ENCODE measurements around the gene ASRGL1. TPM values are rescaled to one million over a fixed set of nuclear protein-coding genes. Genes with fewer than 3 reads are reported as not detected.
"Not testable (repeated sequence)": the region's sequence is repeated elsewhere in the genome, so short reads cannot be mapped to it uniquely, and the experiment has no call there.

The ASRGL1 gene
- total RNA-seq, 1 experiment from 2014 or later: 37.7 TPM

GRCh38 chr11:62340269-62340901 is 3.1 kb downstream of the ASRGL1 start:
- no TSS peak for BruUV-seq (replicated peaks)

GRCh38 chr11:62341588-62341987 is 4.3 kb downstream of the ASRGL1 start:
- Histone ChIP-seq H3K4me3 (ENCODE audit: low read depth, low read length, poor library complexity, severe bottlenecking) (no peak overlapping the region), H3K36me3 (ENCODE audit: insufficient read depth, low read length, poor library complexity, severe bottlenecking) (no peaks in the 10 kb centered on the region), H3K4me1 (ENCODE audit: insufficient read depth, low read length, poor library complexity, severe bottlenecking) (peaks cover 20% of the 10 kb centered on the region), H3K9me3 (ENCODE audit: low read depth, low read length, poor library complexity, severe bottlenecking) (no peaks in the 10 kb centered on the region), H3K27ac (ENCODE audit: low read depth, low read length, poor library complexity, severe bottlenecking) (no peak overlapping the region), H3K27me3 (replicated peaks; ENCODE audit: insufficient read depth, low read depth, low read length, poor library complexity) (no peaks in the 10 kb centered on the region)
- ChIA-PET CTCF (no interaction called here), POLR2A (ENCODE audit: low non-redundant PET) (no interaction called here)
- intact Hi-C loops (cut with micrococcal nuclease; ENCODE audit: unreplicated experiment): no loop called here
- DNase-seq (ENCODE audit: low spot score): no peak
- no TSS peak for BruUV-seq (replicated peaks)
- TF ChIP-seq CTCF (conservative IDR thresholded peaks at IDR 0.05; ENCODE audit: low read depth, low read length): no peak
- no peak for TF ChIP-seq EZH2 (IDR thresholded peaks at IDR 0.05; ENCODE audit: borderline replicate concordance, low read depth, low read length, poor library complexity, severe bottlenecking)

More at GRCh38 chr11:62340269-62340901, 3.1 kb downstream of the ASRGL1 start:
- DNase-seq (ENCODE audit: low spot score): peak; percentile 79
- TF ChIP-seq CTCF (conservative IDR thresholded peaks at IDR 0.05; ENCODE audit: low read depth, low read length) (peak; percentile 90), EZH2 (IDR thresholded peaks at IDR 0.05; ENCODE audit: borderline replicate concordance, low read depth, low read length, poor library complexity, severe bottlenecking) (no peak)
- peaks cover 20% of the 10 kb centered on the region for H3K4me1 ChIP-seq (ENCODE audit: insufficient read depth, low read length, poor library complexity, severe bottlenecking)
- POLR2A ChIA-PET (ENCODE audit: low non-redundant PET): interaction anchor here (0.6 to 0.7 kb wide), 3 partner anchors 242 to 591 kb away, joined by 3 to 5 read pairs (median 4); partner anchors contain the start of gene CSKMT
- H3K36me3 ChIP-seq (ENCODE audit: insufficient read depth, low read length, poor library complexity, severe bottlenecking): no peaks in the 10 kb centered on the region
- no peak overlapping the region for H3K27ac ChIP-seq (ENCODE audit: low read depth, low read length, poor library complexity, severe bottlenecking)
- CTCF ChIA-PET: interaction anchor here (0.6 to 1.2 kb wide), 4 partner anchors 36 to 95 kb away, joined by 3 to 6 read pairs (median 4); no protein-coding TSS in a partner anchor
- H3K27me3 ChIP-seq (replicated peaks; ENCODE audit: insufficient read depth, low read depth, low read length, poor library complexity): peaks cover 2% of the 10 kb centered on the region
- H3K4me3 ChIP-seq (ENCODE audit: low read depth, low read length, poor library complexity, severe bottlenecking): no peak overlapping the region
- no peaks in the 10 kb centered on the region for H3K9me3 ChIP-seq (ENCODE audit: low read depth, low read length, poor library complexity, severe bottlenecking)
- intact Hi-C loops (cut with micrococcal nuclease; ENCODE audit: unreplicated experiment): loop anchor here (1.0 kb wide), 1 partner anchor 38 kb away; no protein-coding TSS in a partner anchor

GRCh38 chr11:62343646-62344190 is 6.5 kb downstream of the ASRGL1 start:
- H3K9me3 ChIP-seq (ENCODE audit: low read depth, low read length, poor library complexity, severe bottlenecking); H3K27ac ChIP-seq (ENCODE audit: low read depth, low read length, poor library complexity, severe bottlenecking); DNase-seq (ENCODE audit: low spot score); H3K27me3 ChIP-seq (replicated peaks; ENCODE audit: insufficient read depth, low read depth, low read length, poor library complexity); H3K4me3 ChIP-seq (ENCODE audit: low read depth, low read length, poor library complexity, severe bottlenecking); POLR2A ChIA-PET (ENCODE audit: low non-redundant PET); BruUV-seq (replicated peaks); H3K36me3 ChIP-seq (ENCODE audit: insufficient read depth, low read length, poor library complexity, severe bottlenecking); intact Hi-C loops (cut with micrococcal nuclease; ENCODE audit: unreplicated experiment): not testable (repeated sequence)
- peaks cover 20% of the 10 kb centered on the region for H3K4me1 ChIP-seq (ENCODE audit: insufficient read depth, low read length, poor library complexity, severe bottlenecking)
- CTCF ChIA-PET: interaction anchor here (0.6 kb wide), 1 partner anchor 51 kb away, joined by 3 read pairs; no protein-coding TSS in a partner anchor
